HepG2 (cell line): ENCODE measurements around the gene ZNF883. TPM values are rescaled to one million over a fixed set of nuclear protein-coding genes. Genes with fewer than 3 reads are reported as not detected.

ENCODE experiments used
- AFF4 ChIP-seq: sonication (generic); formaldehyde crosslinking; IDR thresholded peaks from 2 replicates; pipeline ENCODE4 v1.4.0; 2020; ENCODE audit warnings: missing genetic modification reagents
- CAMTA2 ChIP-seq: sonication (generic); formaldehyde crosslinking; IDR thresholded peaks from 2 replicates; pipeline ENCODE4 v1.4.0; 2020; ENCODE audit warnings: mild to moderate bottlenecking, missing genetic modification reagents, borderline replicate concordance
- CBFB ChIP-seq: sonication (generic); formaldehyde crosslinking; IDR thresholded peaks from 2 replicates; pipeline ENCODE4 v1.4.0; 2020; ENCODE audit warnings: missing genetic modification reagents
- DNMT1 ChIP-seq: sonication (generic); formaldehyde crosslinking; IDR thresholded peaks from 2 replicates; pipeline ENCODE4 v1.5.1; 2020; ENCODE audit warnings: mild to moderate bottlenecking, missing genetic modification reagents
- DZIP1 ChIP-seq: sonication (generic); formaldehyde crosslinking; IDR thresholded peaks from 2 replicates; pipeline ENCODE4 v1.5.0; 2020; ENCODE audit warnings: mild to moderate bottlenecking, missing genetic modification reagents
- HNF4A ChIP-seq: sonication (generic); formaldehyde crosslinking; IDR thresholded peaks from 2 replicates; pipeline ENCODE4 v1.4.0; 2020; ENCODE audit warnings: missing genetic modification reagents
- IRF1 ChIP-seq: sonication (generic); formaldehyde crosslinking; IDR thresholded peaks from 2 replicates; pipeline ENCODE4 v1.4.0; 2020; ENCODE audit warnings: low read depth, mild to moderate bottlenecking, missing genetic modification reagents
- NCOR1 ChIP-seq: fragments of 200-600 bp; sonication (generic); IDR thresholded peaks from 2 replicates; pipeline ENCODE4 v1.7.0; 2017; ENCODE audit warnings: antibody characterized with exemption, low read length, borderline replicate concordance
- NFIB ChIP-seq: sonication (generic); formaldehyde crosslinking; IDR thresholded peaks from 2 replicates; pipeline ENCODE4 v1.9.0; 2021; ENCODE audit warnings: missing genetic modification reagents, mild to moderate bottlenecking, borderline replicate concordance
- NFKB2 ChIP-seq: sonication (generic); formaldehyde crosslinking; IDR thresholded peaks from 2 replicates; pipeline ENCODE4 v1.4.0; 2020; ENCODE audit warnings: missing genetic modification reagents, borderline replicate concordance
- POGK ChIP-seq: sonication (generic); formaldehyde crosslinking; conservative IDR thresholded peaks from 2 replicates; pipeline ENCODE4 v1.8.0; 2022; ENCODE audit warnings: mild to moderate bottlenecking, moderate library complexity, missing genetic modification reagents
- SOX5 ChIP-seq: IDR thresholded peaks from 2 replicates; pipeline ENCODE4 v1.6.1; 2016; ENCODE audit warnings: borderline replicate concordance
- SRY ChIP-seq: sonication (generic); formaldehyde crosslinking; IDR thresholded peaks from 2 replicates; pipeline ENCODE4 v1.8.0; 2022; ENCODE audit warnings: mild to moderate bottlenecking, missing genetic modification reagents
- UBTF ChIP-seq: sonication (generic); formaldehyde crosslinking; IDR thresholded peaks from 2 replicates; pipeline ENCODE4 v1.4.0; 2020; ENCODE audit warnings: mild to moderate bottlenecking, missing genetic modification reagents
- ZNF878 ChIP-seq: sonication (generic); formaldehyde crosslinking; IDR thresholded peaks from 2 replicates; pipeline ENCODE4 v1.8.1; 2023; ENCODE audit warnings: mild to moderate bottlenecking, missing genetic modification reagents, moderate library complexity
- ZNF883 ChIP-seq: sonication (generic); formaldehyde crosslinking; IDR thresholded peaks from 2 replicates; pipeline ENCODE4 v1.5.1; 2020; ENCODE audit warnings: mild to moderate bottlenecking, missing genetic modification reagents; ENCODE audit errors: not compliant biosample characterization
- polyA plus RNA-seq, 8 experiments: library from polyadenylated mRNA; depleted of rRNA in 3 of 8; stranded (reverse) in 7 of 8; unstranded in 1 of 8; fragments of >200 nt; fragmentation: Illumina TruSeq in 4 of 8; extraction: Trizol in 4 of 8; gene quantifications; 2 replicates each; pipeline versions ENCODE4 v1.2.1 to v1.2.3, GENCODE V29; 2011 to 2016; ENCODE audit warnings: low read depth in 4 of 8, missing spikeins in 1 of 8, mixed read lengths in 1 of 8; ENCODE audit not compliant: insufficient read depth in 1 of 8
- total RNA-seq, 5 experiments: library from RNA; depleted of rRNA; stranded (reverse); fragments of >200 nt; fragmentation: Illumina TruSeq; extraction: Trizol; gene quantifications; 2 replicates each; pipeline ENCODE4 v1.2.3, GENCODE V29; 2016; ENCODE audit warnings: low read depth in 1 of 5

Gene ZNF883
- total and polyA plus RNA-seq, 2 of the 13 experiments (the other 11 are each of a cell fraction or from before 2014, with no cell fraction given), result 5.3 to 10.0 TPM

GRCh38 chr9:113056191-113057106 lies 44.5 kb upstream of the ZNF883 start, which contains the start of gene ZFP37 (continued):
- TF ChIP-seq UBTF (CRISPR knock-in tag) (peak; percentile 63), DZIP1 (CRISPR knock-in tag) (no peak), SOX5 (CRISPR knock-in tag) (peak; percentile 22; the same call in 1 of the 2 replicates), CBFB (no peak), ZNF878 (CRISPR knock-in tag) (no peak), NFIB (CRISPR knock-in tag) (no peak), CAMTA2 (CRISPR knock-in tag) (no peak), IRF1 (CRISPR knock-in tag) (no peak), AFF4 (no peak), POGK (CRISPR knock-in tag) (peak; percentile 33; the same call in 1 of the 2 replicates), NFKB2 (peak; percentile 50; the same call in 1 of the 2 replicates), HNF4A (CRISPR knock-in tag) (peak; percentile 37; the same call in 1 of the 2 replicates), NCOR1 (no peak), ZNF883 (peak; percentile 46), SRY (peak; percentile 31; the same call in 1 of the 2 replicates), DNMT1 (CRISPR knock-in tag) (no peak)
